Type B pancreatic cell (in vitro differentiated cells): ENCODE measurements around the gene MPZL1. TPM values are rescaled to one million over a fixed set of nuclear protein-coding genes. Genes with fewer than 3 reads are reported as not detected.

Experiments used
- DNase-seq: peaks from one replicate; pipeline ENCODE4 v3.0.0; 2021; ENCODE audit warnings: mixed read lengths; ENCODE audit not compliant: unreplicated experiment; ENCODE audit errors: extremely low spot score
- H3K27ac Mint-ChIP-seq: 2 replicates; pipeline ENCODE4 v1.8.0; 2021; ENCODE audit warnings: mild to moderate bottlenecking, mixed read lengths
- H3K27me3 Mint-ChIP-seq: 2 replicates; pipeline ENCODE4 v1.8.0; 2021; ENCODE audit warnings: mixed read lengths
- H3K36me3 Mint-ChIP-seq: 2 replicates; pipeline ENCODE4 v1.8.0; 2021; ENCODE audit warnings: mixed read lengths
- H3K4me1 Mint-ChIP-seq: one replicate; pipeline ENCODE4 v1.8.0; 2021; ENCODE audit warnings: mixed read lengths; ENCODE audit not compliant: unreplicated experiment
- H3K4me3 Mint-ChIP-seq: 2 replicates; pipeline ENCODE4 v1.8.0; 2021; ENCODE audit warnings: mild to moderate bottlenecking, mixed read lengths
- H3K9me3 Mint-ChIP-seq: 2 replicates; pipeline ENCODE4 v1.8.0; 2021; ENCODE audit warnings: mixed read lengths
- total RNA-seq: library from RNA; stranded (reverse); gene quantifications from 2 replicates; pipeline ENCODE4 v1.2.1, GENCODE V29; 2021; ENCODE audit warnings: low replicate concordance
- TF ChIP-seq, protein P1 (sequence below): fragments of 200-600 bp; sonication (generic); conservative IDR thresholded peaks from 2 replicates; pipeline ENCODE4 v1.5.0; 2021; ENCODE audit warnings: antibody characterized with exemption, mild to moderate bottlenecking

MPZL1 gene
- total RNA-seq, 1 donor from 2014 or later, result 103 TPM

DNA sequence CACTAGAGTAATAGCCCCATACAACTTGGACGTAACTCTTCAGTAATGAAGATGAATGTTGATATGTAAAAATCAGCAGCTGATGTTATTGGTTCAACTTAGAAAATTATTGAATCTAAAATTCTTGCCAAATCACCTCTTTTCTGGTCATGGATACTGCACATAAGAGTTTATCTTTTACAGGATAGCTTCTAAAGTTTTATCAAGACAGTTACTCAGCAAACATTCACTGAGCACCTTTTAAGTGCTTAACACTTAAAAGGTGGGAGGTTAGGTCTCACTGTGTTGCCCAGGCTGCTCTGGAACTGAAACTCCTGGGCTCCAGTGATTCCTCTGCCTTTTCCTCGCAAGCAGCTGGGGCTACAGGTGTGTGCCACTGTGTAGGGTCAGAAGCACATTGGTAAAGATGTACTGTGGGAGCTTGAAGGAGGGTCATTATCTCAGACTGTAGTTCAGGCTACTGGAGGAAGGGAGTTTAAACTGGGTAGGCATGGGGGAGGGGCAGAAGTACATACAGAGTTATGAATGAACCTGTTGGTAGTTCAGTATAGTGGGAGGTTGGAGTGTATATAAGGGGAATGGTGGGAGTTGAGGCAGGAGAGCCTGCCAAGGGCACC is 2.0 kb downstream of the MPZL1 start:
- Mint-ChIP-seq H3K9me3 (no peaks in the 10 kb centered on the region), H3K27me3 (no peaks in the 10 kb centered on the region), H3K4me3 (peak overlapping the region; percentile 98), H3K36me3 (peaks cover 17% of the 10 kb centered on the region), H3K4me1 (peaks cover 38% of the 10 kb centered on the region), H3K27ac (peak overlapping the region; percentile 71)
- TF ChIP-seq, protein P1, sequence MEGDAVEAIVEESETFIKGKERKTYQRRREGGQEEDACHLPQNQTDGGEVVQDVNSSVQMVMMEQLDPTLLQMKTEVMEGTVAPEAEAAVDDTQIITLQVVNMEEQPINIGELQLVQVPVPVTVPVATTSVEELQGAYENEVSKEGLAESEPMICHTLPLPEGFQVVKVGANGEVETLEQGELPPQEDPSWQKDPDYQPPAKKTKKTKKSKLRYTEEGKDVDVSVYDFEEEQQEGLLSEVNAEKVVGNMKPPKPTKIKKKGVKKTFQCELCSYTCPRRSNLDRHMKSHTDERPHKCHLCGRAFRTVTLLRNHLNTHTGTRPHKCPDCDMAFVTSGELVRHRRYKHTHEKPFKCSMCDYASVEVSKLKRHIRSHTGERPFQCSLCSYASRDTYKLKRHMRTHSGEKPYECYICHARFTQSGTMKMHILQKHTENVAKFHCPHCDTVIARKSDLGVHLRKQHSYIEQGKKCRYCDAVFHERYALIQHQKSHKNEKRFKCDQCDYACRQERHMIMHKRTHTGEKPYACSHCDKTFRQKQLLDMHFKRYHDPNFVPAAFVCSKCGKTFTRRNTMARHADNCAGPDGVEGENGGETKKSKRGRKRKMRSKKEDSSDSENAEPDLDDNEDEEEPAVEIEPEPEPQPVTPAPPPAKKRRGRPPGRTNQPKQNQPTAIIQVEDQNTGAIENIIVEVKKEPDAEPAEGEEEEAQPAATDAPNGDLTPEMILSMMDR, result no peak
- no peak for DNase-seq

DNA sequence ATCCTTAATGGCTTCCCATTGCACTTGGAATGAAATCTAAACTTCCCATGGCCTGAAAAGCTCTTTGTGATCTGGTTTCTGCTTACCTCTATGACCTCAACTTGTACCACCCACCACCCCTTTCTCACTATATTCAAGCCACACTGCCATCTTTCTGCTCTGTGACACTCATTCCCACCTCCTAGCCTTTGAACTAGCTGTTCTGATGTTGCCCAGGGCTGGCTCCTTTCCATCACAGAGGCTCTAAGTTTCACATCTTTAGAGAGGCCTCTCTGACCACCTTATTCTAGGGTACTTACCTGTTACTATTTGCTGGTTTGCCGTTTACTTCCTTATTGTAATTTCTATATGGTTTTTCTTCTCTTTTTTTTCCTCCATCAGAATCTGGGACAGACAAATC is 4.2 kb downstream of the MPZL1 start:
- Mint-ChIP-seq H3K9me3 (no peaks in the 10 kb centered on the region), H3K27me3 (no peaks in the 10 kb centered on the region), H3K4me3 (peak overlapping the region; percentile 39), H3K36me3 (peaks cover 24% of the 10 kb centered on the region), H3K27ac (no peak overlapping the region), H3K4me1 (peaks cover 34% of the 10 kb centered on the region)
- DNase-seq, result no peak
- TF ChIP-seq, protein P1, result no peak

DNA sequence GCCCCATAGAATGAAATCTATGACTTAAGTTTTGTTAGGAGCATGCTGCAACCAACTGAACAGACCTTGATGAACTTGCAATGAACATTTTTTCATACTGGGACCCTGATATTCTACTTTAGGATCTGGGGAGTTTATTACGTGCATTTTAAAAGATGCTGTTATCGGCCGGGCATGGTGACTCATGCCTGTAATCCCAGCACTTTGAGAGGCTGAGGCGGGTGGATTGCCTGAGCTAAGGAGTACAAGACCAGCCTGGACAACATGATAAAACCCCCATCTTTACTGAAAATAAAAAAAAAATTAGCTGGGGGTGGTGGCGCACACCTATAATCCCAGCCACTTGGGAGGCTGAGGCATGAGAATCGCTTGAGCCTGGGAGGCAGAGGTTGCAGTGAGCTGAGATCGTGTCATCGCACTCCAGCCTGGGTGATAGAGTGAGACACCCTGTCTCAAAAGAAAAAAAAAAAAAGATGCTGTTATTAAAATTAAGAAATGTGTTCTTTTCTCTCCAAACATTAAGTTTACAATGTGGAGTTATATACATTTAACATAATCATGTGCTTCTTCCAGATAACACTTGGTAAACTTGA is 7.1 kb downstream of the MPZL1 start:
- H3K9me3 Mint-ChIP-seq, result no peaks in the 10 kb centered on the region

DNA sequence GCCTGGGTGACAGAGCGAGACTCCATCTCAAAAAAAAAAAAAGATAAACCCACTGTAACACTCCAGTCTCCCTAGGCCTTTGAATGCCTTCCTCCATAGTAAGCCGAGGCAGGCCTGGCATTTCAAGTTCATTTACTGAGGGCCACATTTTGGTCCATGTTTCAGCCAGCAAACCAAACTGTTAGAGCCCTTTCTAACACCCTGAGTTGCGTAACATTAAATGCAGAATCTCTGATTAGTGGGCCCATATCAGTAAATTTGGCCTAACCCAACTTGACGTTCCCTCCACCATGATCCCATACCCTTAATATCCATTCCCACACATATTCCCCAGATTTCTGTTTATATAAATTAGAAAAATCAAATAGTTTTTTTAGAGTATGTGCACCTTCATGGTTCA is 12.4 kb downstream of the MPZL1 start:
- H3K36me3 Mint-ChIP-seq, result peaks cover 21% of the 10 kb centered on the region
- H3K9me3 Mint-ChIP-seq, result no peaks in the 10 kb centered on the region
- no peak for DNase-seq
- TF ChIP-seq, protein P1, result no peak
- H3K27ac Mint-ChIP-seq, result no peak overlapping the region
- no peaks in the 10 kb centered on the region for H3K4me1 Mint-ChIP-seq
- no peaks in the 10 kb centered on the region for H3K27me3 Mint-ChIP-seq
- no peak overlapping the region for H3K4me3 Mint-ChIP-seq

More for the DNA sequence above, 7.1 kb downstream of the MPZL1 start:
- Mint-ChIP-seq H3K27ac (no peak overlapping the region), H3K36me3 (peaks cover 27% of the 10 kb centered on the region), H3K4me3 (no peak overlapping the region), H3K27me3 (no peaks in the 10 kb centered on the region), H3K4me1 (peaks cover 21% of the 10 kb centered on the region)
- TF ChIP-seq, protein P1, result no peak
- no peak for DNase-seq

GRCh38 chr1:167734841-167735240 is 13.1 kb downstream of the MPZL1 start:
- TF ChIP-seq, protein P1, result no peak
- Mint-ChIP-seq H3K9me3 (no peaks in the 10 kb centered on the region), H3K27me3 (no peaks in the 10 kb centered on the region), H3K4me1 (no peaks in the 10 kb centered on the region), H3K27ac (no peak overlapping the region), H3K4me3 (no peak overlapping the region), H3K36me3 (peaks cover 25% of the 10 kb centered on the region)
- DNase-seq, result no peak
